Activated CD4-positive, alpha-beta memory T cell treated with anti-CD3 and anti-CD28 coated beads, Interleukin-2, amount 10 ng/mL, durations not matched to agents 7 days and 5 days (primary cell): ENCODE measurements around the gene B4GALT1. TPM values are rescaled to one million over a fixed set of nuclear protein-coding genes. Genes with fewer than 3 reads are reported as not detected.

Experiments
- CTCF ChIA-PET: fragments of 350-600 bp; sonication (Branson Sonifier 250); formaldehyde crosslinking; loops from one replicate; lab custom pipeline; 2021; ENCODE audit warnings: antibody characterized with exemption, inconsistent platforms; lab: Charles Lee
- POLR2A ChIA-PET: fragments of 350-600 bp; sonication (Branson Sonifier 250); formaldehyde crosslinking; loops from one replicate; lab custom pipeline; 2021; ENCODE audit warnings: antibody characterized with exemption; lab: Charles Lee
- DNase-seq: peaks from one replicate; pipeline ENCODE4 v3.0.0-alpha.2; 2020
- H3K27ac Mint-ChIP-seq: one replicate; pipeline ENCODE4 v1.8.0; 2021; ENCODE audit warnings: mild to moderate bottlenecking, mixed read lengths
- H3K27me3 Mint-ChIP-seq: one replicate; pipeline ENCODE4 v1.8.0; 2021; ENCODE audit warnings: mixed read lengths
- H3K36me3 Mint-ChIP-seq: one replicate; pipeline ENCODE4 v1.8.0; 2021; ENCODE audit warnings: low read depth, mixed read lengths
- H3K4me1 Mint-ChIP-seq: one replicate; pipeline ENCODE4 v1.8.0; 2021; ENCODE audit warnings: mixed read lengths
- H3K4me3 Mint-ChIP-seq: one replicate; pipeline ENCODE4 v1.8.0; 2021; ENCODE audit warnings: mild to moderate bottlenecking, mixed read lengths
- H3K9me3 Mint-ChIP-seq: one replicate; pipeline ENCODE4 v1.8.0; 2021; ENCODE audit warnings: mixed read lengths
- total RNA-seq, 2 experiments: library from RNA; stranded (reverse); gene quantifications; one replicate each; pipeline ENCODE4 v1.2.3, GENCODE V29; 2021

Gene B4GALT1
- total RNA-seq, 2 experiments from 2014 or later: 69.2 to 70.8 TPM

- CTCF ChIA-PET: no interaction called here
- DNase-seq: no peak
- Mint-ChIP-seq H3K27ac (no peak overlapping the region), H3K4me3 (no peak overlapping the region), H3K27me3 (no peaks in the 10 kb centered on the region), H3K9me3 (no peaks in the 10 kb centered on the region), H3K36me3 (peaks cover 66% of the 10 kb centered on the region), H3K4me1 (peaks cover 55% of the 10 kb centered on the region)
- POLR2A ChIA-PET: interaction anchor here (1.1 kb wide), 1 partner anchor 36 kb away, joined by 5 read pairs; no protein-coding TSS in a partner anchor
Observed at GRCh38 chr9:33131790-33132772, 35.1 kb downstream of the B4GALT1 start.

DNA sequence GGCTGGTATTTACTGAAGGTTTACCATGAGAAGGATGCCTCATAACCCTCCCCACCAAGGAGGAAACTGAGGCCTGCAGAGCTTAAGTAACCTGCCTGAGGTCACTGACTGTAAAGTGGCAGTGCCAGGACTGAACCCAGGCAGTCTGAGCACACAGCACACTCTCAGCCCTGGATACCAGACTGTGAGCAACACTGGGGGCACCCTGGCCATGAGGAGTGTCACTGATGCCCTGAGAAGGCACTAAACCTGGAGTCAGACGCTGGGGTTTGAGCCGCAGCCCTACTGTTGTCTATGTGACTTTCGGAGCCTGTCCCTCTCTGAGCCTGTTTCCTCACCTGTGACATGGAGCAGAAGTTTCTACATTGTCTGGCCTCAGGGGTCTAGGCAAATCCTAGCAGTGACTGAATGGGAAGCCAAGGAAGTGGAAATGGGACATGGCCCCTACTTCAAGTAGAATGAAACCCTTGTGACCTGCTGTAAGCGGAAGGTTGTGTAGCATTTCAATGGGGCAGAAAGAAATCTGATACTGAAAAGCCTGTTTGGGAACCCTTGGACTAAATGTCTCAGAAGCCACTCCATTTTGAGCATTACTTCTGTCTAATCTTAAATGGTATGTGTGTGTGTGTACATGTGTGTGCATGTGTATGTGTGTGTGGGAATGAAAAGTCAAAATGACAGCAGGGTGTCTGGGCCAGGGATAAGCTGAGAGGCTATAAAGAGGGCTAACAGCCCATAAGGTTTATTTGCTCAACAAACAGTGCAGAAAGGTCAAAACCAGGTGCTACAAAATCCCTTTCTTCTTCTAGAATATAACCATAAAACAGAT is 36.0 kb downstream of the B4GALT1 start:
- Mint-ChIP-seq H3K4me1 (peaks cover 46% of the 10 kb centered on the region), H3K36me3 (peaks cover 68% of the 10 kb centered on the region), H3K4me3 (no peak overlapping the region), H3K27me3 (no peaks in the 10 kb centered on the region), H3K27ac (peak overlapping the region; percentile 88), H3K9me3 (no peaks in the 10 kb centered on the region)
- ChIA-PET POLR2A (interaction anchor here (0.6 to 1.6 kb wide), 6 partner anchors 8 to 40 kb away, joined by 3 to 11 read pairs (median 4); partner anchors contain the start of gene B4GALT1), CTCF (interaction anchor here (0.6 to 1.4 kb wide), 3 partner anchors 9 to 94 kb away, joined by 3 to 5 read pairs (median 4); no protein-coding TSS in a partner anchor)
- DNase-seq: no peak

DNA sequence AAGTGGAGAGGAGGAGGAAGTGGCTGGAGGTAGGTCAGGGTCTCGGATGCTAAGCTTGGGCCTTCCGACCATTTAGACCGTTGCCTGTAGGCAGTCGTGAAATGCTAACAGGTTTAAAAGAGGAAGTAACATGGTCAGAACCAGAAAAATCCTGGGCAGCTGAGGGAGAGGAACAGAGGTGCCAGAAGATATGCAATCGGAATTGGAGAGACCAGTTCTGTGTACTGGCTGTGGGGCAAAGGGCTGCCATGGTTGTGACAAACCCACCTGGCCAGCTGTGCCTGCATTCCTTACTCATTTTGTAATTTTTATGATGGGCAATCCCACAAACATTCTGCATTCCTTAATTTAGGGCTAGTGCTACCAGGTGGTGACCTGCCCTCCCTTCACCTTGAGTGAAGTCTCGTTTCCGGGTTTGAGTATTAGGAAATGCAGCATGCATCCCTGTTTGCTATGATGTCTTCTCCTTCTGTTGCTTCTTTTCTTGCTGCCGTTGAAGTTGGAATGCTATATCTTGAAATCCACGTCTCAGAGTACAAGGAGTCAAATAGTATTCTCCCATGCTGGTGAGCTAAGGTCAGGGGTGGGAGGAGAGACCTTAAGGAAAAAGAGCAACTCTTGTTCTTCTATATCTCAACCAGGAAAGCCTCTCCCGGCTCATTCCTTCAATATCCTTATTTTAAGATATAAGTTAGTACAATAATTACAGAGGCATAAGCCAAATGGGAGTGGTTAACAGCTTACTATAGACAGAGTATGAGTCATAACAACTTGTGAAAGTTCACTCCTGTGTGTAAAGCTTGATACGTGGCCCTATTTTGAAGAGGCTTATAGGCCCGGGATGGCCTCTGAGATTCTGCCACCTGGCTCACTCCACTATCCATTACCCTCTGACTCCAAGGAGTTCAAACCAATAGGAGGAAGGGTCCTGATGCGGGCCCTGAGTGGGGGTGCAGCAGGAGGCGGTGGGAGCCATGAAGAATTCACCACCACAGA is 37.0 kb downstream of the B4GALT1 start:
- CTCF ChIA-PET: interaction anchor here (0.6 to 1.4 kb wide), 4 partner anchors 10 to 95 kb away, joined by 3 to 6 read pairs (median 4); no protein-coding TSS in a partner anchor
- Mint-ChIP-seq H3K27me3 (no peaks in the 10 kb centered on the region), H3K9me3 (no peaks in the 10 kb centered on the region), H3K4me3 (no peak overlapping the region), H3K4me1 (peaks cover 40% of the 10 kb centered on the region), H3K27ac (peak overlapping the region; percentile 88), H3K36me3 (peaks cover 70% of the 10 kb centered on the region)
- DNase-seq: peak; percentile 30
- POLR2A ChIA-PET: interaction anchor here (0.6 to 1.6 kb wide), 6 partner anchors 9 to 40 kb away, joined by 3 to 11 read pairs (median 4); partner anchors contain the start of gene B4GALT1

- Mint-ChIP-seq H3K36me3 (peaks cover 68% of the 10 kb centered on the region), H3K9me3 (no peaks in the 10 kb centered on the region), H3K4me1 (peaks cover 40% of the 10 kb centered on the region), H3K4me3 (no peak overlapping the region), H3K27ac (no peak overlapping the region), H3K27me3 (no peaks in the 10 kb centered on the region)
- POLR2A ChIA-PET: interaction anchor here (1.6 kb wide), 2 partner anchors 9 to 30 kb away, joined by 3 to 11 read pairs; no protein-coding TSS in a partner anchor
- no peak for DNase-seq
- CTCF ChIA-PET: interaction anchor here (1.2 to 1.4 kb wide), 2 partner anchors 41 to 96 kb away, joined by 5 to 6 read pairs; no protein-coding TSS in a partner anchor
Observed at GRCh38 chr9:33129251-33129885, 37.8 kb downstream of the B4GALT1 start.

DNA sequence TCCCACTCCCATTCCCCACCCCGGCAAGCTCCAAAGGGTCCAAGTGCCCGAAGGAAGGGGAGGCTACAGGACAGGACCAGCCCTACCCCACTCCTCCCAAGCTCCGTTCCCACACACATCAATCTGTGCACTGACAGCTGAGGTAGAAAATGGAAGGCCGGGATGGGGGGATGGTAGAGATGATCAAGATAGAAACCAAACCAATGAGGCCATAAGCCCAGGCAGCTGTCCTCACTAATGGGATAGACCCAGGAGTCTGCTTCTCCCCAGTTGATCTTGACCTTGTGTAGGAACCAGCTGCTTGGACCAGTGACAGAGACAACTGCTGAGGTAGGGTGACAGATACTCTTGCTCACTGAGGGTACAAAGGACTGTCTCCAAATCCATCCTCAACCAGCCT is 38.6 kb downstream of the B4GALT1 start:
- POLR2A ChIA-PET: no interaction called here
- H3K36me3 Mint-ChIP-seq: peaks cover 65% of the 10 kb centered on the region
- H3K27ac Mint-ChIP-seq: no peak overlapping the region
- CTCF ChIA-PET: no interaction called here
- DNase-seq: no peak
- H3K4me1 Mint-ChIP-seq: peaks cover 39% of the 10 kb centered on the region
- H3K9me3 Mint-ChIP-seq: no peaks in the 10 kb centered on the region
- H3K27me3 Mint-ChIP-seq: no peaks in the 10 kb centered on the region
- H3K4me3 Mint-ChIP-seq: no peak overlapping the region

DNA sequence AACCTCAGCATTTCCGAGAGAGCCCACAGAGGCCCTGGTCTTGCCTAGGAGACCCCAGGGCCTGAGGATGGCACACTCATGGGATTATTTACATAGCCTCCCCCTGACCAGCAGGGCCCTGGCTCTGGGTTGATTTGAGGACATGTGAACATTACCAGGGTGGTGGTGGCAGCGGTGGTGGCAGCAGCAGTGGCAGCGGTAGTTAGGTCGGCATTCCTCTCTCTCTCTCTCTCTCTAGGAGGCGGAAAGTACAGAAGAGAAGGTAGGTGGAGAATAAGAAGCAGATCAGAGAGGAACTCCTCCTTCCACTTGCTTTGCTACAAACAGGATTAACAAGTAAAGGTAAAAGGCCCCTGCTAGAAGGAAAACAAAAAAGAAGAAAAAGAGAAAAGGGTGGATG is 39.3 kb downstream of the B4GALT1 start:
- Mint-ChIP-seq H3K27me3 (no peaks in the 10 kb centered on the region), H3K9me3 (no peaks in the 10 kb centered on the region), H3K27ac (no peak overlapping the region), H3K4me1 (peaks cover 35% of the 10 kb centered on the region), H3K4me3 (no peak overlapping the region), H3K36me3 (peaks cover 65% of the 10 kb centered on the region)
- CTCF ChIA-PET: no interaction called here
- DNase-seq: no peak
- POLR2A ChIA-PET: no interaction called here

- H3K9me3 Mint-ChIP-seq: no peaks in the 10 kb centered on the region
- H3K4me3 Mint-ChIP-seq: no peak overlapping the region
- CTCF ChIA-PET: interaction anchor here (1.4 kb wide), 1 partner anchor 44 kb away, joined by 5 read pairs; no protein-coding TSS in a partner anchor
- no peak overlapping the region for H3K27ac Mint-ChIP-seq
- DNase-seq: no peak
- POLR2A ChIA-PET: interaction anchor here (0.9 to 1.3 kb wide), 4 partner anchors 10 to 41 kb away, joined by 3 to 4 read pairs (median 4); partner anchors contain the start of gene B4GALT1
- H3K36me3 Mint-ChIP-seq: peaks cover 61% of the 10 kb centered on the region
- no peaks in the 10 kb centered on the region for H3K27me3 Mint-ChIP-seq
- H3K4me1 Mint-ChIP-seq: peaks cover 26% of the 10 kb centered on the region
Observed at GRCh38 chr9:33125871-33126823, 41.0 kb downstream of the B4GALT1 start.

GRCh38 chr9:33125461-33125860 is 41.7 kb downstream of the B4GALT1 start:
- H3K27me3 Mint-ChIP-seq: no peaks in the 10 kb centered on the region
- peaks cover 62% of the 10 kb centered on the region for H3K36me3 Mint-ChIP-seq
- ChIA-PET POLR2A (no interaction called here), CTCF (interaction anchor here (1.4 kb wide), 1 partner anchor 45 kb away, joined by 5 read pairs; no protein-coding TSS in a partner anchor)
- no peak for DNase-seq
- H3K9me3 Mint-ChIP-seq: no peaks in the 10 kb centered on the region
- peaks cover 25% of the 10 kb centered on the region for H3K4me1 Mint-ChIP-seq
- H3K27ac Mint-ChIP-seq: no peak overlapping the region
- no peak overlapping the region for H3K4me3 Mint-ChIP-seq

- peaks cover 62% of the 10 kb centered on the region for H3K36me3 Mint-ChIP-seq
Observed at GRCh38 chr9:33124751-33125381, 42.3 kb downstream of the B4GALT1 start.

DNA sequence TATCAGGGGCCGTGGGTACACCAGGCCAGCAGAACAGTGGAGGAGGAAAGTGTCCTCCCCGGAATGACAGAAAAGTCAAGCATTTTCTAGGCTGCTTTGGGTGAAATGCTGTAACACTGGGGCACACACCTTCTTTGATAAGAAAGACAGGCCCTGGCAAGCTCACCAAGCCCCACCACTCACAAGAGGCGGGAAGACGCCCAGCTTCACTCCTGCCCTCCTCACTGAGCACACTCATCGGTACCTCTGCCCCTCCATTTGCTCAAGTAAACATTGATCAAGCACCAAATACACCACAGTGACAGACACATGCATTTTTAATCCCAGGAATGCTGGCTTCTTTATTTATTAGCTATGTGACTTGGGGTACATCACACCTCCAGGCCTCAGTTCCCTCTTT is 43.1 kb downstream of the B4GALT1 start:
- H3K4me3 Mint-ChIP-seq: no peak overlapping the region
- H3K27ac Mint-ChIP-seq: no peak overlapping the region
- peaks cover 60% of the 10 kb centered on the region for H3K36me3 Mint-ChIP-seq
- H3K4me1 Mint-ChIP-seq: peaks cover 22% of the 10 kb centered on the region
- DNase-seq: no peak
- ChIA-PET POLR2A (no interaction called here), CTCF (no interaction called here)
- no peaks in the 10 kb centered on the region for H3K27me3 Mint-ChIP-seq
- no peaks in the 10 kb centered on the region for H3K9me3 Mint-ChIP-seq

More at GRCh38 chr9:33124751-33125381, 42.3 kb downstream of the B4GALT1 start:
- Mint-ChIP-seq H3K4me1 (peaks cover 24% of the 10 kb centered on the region), H3K27me3 (no peaks in the 10 kb centered on the region), H3K27ac (peak overlapping the region; percentile 2), H3K4me3 (no peak overlapping the region), H3K9me3 (no peaks in the 10 kb centered on the region)
- ChIA-PET CTCF (interaction anchor here (1.4 kb wide), 1 partner anchor 46 kb away, joined by 5 read pairs; no protein-coding TSS in a partner anchor), POLR2A (no interaction called here)
- DNase-seq: no peak
